Right hindlimb (tissue), 1 donor: ENCODE measurements around the gene SMYD3.

Experiments
- DNase-seq: peaks from one replicate; pipeline ENCODE4 v3.0.0-alpha.2; 2018

Gene SMYD3

DNA sequence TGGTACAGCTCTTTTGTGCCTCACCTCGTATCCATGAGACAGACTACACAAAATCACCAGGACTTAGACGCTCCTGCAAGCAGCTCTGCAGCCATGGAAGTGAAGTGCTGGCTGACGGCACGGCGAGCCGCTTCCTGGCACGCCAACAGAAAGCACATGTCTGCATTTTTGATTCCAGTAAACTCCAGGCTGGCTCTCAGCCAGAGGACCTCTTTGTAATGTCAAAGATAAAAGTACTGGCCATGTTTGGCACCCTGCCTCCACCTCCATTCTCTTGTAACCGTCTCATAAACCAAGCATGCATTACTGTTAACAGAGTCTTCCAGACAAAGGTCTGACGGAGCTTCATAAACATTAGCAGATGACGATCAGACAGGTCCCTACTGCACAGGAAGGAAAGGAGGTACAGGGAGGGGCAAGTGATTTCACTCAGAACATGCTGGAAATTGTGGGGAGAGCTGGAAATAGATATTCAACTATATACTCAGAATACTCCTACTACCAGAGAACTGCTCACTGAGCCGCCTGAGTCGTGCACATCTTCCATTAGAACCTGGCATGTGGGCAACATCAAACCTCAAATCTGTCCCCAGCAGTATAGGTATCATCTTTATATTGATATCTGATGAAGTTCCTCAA, 632.0 kb downstream of the SMYD3 start:
- peak; percentile 64 for DNase-seq

DNA sequence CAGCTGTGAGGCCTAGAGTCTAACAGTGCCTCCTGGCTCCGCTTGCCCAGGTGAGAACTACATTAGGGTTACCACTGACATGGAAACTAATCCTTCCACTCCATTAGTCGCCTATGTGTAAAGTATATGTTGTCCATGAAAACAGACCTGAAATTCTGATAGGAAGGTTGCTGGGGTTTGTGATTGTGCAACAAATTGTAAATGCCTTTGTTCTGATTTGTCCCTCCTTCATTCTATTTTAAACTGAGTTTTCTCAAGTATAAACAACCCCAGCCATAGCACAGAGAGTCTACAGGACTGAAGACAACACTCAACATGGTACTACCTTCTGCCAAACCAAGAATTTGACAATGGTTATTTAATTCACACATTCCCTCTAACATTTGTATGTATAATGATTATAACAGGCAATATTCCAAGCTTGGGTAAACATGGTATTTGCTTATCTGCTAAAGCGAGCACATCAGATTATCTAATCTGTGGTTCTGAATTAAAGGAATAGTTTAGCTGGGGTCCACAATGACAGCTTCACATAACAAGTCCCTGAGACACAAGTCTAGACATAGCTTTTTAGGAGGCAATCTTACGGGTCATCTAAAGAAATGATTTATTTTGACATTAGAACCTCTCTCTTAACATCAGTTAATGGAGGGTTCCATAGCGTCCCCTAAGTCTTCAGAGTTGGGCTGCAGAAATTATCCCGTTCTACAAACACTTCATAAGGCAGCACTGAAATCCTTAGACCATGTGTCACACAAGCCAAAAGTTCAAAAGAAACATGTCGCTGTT, 633.0 kb downstream of the SMYD3 start:
- no peak for DNase-seq

DNA sequence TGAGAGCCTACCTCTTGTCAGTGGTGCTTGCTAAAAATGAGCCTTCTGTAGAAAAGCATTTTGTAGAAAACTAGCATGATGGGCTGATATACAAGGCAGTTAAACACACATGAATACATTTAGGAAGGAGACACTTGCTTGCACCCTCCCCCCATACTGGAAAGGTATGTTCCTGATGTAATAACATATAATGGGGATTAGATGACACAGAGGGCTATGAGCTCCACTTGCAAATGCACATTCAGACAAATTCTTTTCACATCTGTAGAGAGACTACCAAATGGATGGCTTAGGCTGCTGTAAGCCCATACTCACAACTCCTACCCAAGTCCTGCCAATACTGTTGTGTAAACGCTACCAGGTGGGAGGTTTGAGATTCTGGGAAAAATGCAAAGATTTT, 634.0 kb downstream of the SMYD3 start:
- DNase-seq: no peak

DNA sequence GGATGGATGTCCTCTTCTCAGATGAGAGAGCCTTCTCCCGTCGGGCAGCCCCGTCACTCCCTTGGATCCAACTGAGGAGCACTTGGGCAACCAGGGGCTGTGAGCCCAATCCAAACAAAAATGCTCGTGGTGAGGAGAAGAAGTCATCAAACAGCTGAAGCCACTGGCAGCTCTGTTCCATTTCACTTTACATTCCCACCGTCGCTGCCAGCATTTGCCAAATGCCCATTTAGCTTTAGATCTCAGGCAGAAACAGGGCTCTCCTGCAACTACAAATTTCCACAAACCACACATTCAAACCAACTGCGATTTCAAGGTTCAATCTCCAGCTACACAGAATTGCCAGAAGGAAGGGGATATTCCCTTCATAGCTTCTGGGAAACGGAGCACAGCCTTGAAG, 634.6 kb downstream of the SMYD3 start:
- DNase-seq: no peak

DNA sequence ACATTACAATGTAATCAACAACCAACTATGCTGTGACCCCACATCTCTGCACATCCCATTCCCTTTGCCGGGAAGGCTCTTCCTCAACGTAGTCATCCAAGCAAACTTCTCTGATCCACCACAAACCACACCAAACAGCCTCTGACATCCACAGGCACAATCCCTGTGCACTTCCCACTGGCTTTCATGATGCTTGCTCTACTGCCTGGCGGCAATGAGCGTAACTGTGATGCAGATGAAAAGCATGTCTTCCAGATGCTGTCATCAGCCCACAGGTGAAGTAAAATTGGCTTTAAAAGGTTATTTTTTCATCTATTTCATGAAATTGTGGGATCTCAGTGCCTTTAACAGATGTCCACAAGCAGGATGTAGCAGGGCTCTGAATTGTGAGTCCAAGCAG, 635.2 kb downstream of the SMYD3 start:
- no peak for DNase-seq

DNA sequence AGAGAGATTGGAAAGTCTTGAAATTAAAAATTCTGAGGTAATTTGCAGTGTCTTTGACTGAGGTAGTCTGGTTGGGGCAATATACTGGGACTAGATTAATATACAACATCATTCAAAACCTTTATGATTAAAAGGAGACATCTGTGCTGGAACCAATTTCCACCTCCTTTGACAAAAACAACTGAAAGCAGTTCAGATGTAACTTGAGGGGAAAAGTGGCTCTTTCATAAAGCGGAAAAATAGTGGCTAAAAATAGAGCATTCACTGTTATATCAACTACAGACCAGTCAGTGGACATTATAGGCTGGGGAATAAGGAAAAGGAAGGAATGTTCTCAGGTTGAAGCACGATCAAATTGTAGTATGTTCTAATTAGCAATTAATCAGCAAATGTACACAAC, 635.9 kb downstream of the SMYD3 start:
- no peak for DNase-seq

DNA sequence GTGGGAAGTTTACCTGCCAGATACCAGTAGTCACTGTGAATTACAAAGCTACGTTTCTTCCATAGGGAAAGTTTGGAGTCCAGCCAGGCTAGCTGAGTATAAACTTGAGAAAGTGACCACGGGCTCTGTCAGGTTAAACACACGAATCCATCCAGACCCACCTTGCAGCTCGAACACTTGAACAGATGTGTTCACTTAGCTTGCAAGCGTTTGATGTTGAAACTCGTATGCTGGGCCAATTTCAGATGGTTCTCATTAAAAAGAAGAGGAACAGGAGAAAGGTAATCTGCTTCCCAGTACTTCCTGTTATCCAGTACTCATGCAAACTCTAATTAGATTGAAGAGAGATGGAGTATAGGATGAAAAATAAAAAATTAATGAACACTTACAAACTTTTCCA, 636.4 kb downstream of the SMYD3 start:
- no peak for DNase-seq

DNA sequence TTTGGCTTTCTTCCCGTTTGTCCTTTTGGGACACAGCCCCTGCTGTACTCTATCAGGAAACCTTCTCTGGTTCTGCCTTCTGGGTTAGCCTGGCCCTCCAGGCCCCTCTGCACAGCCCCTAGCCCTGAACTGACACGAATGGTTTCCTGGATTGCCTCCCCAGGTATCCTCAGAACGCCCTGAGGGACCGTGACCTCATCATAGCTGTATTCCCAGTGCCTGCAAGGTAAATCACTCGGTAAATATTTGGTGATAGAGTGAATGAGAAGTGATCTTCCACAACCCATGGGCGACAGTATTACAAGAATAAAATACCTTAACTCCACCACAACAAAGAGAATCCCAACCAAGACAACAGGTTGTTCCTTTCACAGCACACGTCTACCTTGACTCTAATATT, 637.2 kb downstream of the SMYD3 start:
- no peak for DNase-seq

DNA sequence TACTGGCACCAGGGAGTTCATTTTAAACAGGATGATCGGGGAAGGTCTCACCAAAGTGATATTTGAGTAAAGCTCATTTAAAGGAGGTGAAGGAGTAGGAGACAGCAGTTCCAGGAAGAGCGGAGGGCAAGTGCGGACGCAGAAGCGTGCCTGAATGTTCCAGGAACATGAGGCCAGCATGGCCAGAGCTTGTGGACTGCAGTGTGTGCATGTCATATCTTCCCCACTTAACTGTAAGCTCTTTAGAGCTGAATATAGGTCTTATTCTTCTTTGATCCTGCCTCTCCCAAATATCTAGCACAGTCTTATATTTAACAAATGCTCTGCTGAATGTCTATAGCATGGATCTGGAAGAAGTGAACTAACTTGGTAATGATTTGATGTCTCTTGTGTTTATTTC, 639.3 kb downstream of the SMYD3 start:
- no peak for DNase-seq

DNA sequence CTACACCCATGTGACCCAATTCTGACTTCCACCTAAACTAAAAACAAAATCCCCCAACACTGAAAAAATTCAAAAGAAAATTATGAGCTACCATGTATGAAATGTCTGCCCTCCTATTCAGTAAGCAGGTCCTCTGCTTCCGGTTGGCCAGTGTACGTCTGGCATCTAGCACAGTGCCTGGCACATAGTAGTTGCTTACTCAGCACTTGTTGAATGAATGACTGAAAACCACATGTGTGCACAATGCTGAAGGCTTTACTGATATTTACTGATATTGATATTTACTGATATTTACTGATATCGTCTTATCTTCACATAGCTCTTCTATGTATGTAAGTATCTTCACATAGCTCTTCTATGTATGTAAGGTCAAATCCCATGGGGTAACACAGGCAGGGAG, 642.2 kb downstream of the SMYD3 start:
- no peak for DNase-seq

DNA sequence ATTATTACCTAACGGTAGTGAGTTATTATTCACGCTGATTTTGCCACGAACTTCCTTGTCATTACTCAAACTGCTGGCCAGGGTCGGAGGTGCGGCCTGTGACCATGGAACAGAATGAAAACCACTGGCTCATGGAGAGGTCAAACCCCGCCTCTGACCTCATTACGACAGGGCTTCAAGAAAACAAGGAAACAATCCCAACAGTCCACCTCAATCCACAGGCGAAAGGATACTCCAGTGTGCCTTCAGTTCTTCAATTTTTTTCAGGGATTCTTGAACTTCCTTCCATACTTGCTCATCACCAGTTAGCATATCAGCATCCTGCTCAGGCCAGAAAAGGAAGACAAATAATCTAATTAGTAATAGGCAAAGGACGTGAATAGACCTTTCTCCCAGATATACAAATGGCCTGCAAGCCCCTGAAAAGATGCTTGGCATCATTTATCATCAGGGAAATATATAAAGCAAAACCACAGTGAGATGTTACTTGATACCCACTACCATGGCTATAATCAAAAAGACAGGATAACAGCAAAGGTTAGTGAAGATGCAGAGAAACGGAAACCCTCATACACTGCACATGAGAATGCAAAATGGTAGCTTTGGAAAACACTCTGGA, 643.4 kb downstream of the SMYD3 start:
- DNase-seq: no peak

DNA sequence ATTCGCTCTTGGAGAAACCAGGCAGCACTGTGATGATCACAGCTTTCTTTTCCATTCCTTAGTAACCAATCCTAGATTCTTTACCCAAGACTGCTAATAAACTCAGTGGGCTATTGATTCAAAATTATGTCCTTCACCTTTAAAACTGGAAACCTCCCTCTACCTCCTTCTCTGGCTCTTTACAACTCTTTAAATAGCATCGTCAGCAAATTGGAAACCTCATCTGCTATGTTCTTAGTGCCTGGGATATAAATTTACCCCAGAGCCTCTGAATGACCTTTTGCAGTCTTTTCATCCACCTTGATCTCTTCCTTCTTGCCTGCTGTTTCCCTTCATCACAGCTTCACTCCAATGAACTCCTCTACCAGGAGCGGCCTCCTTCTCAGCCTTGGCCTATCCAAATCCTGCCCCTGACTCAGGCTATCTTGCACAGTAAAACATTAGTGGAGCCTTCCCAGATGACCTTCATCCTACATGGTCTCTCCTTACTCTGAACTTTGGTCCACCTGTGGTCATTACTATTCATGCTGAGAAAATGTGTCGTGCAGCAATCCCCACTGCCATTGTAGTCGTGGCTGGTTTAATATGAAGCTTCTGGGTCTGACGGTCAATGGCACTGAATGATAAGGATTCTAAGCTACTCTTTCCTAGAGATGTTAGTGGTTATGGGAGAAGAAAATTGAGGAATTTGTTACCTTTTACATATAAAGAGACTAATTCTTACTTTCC, 644.1 kb downstream of the SMYD3 start:
- DNase-seq: no peak

DNA sequence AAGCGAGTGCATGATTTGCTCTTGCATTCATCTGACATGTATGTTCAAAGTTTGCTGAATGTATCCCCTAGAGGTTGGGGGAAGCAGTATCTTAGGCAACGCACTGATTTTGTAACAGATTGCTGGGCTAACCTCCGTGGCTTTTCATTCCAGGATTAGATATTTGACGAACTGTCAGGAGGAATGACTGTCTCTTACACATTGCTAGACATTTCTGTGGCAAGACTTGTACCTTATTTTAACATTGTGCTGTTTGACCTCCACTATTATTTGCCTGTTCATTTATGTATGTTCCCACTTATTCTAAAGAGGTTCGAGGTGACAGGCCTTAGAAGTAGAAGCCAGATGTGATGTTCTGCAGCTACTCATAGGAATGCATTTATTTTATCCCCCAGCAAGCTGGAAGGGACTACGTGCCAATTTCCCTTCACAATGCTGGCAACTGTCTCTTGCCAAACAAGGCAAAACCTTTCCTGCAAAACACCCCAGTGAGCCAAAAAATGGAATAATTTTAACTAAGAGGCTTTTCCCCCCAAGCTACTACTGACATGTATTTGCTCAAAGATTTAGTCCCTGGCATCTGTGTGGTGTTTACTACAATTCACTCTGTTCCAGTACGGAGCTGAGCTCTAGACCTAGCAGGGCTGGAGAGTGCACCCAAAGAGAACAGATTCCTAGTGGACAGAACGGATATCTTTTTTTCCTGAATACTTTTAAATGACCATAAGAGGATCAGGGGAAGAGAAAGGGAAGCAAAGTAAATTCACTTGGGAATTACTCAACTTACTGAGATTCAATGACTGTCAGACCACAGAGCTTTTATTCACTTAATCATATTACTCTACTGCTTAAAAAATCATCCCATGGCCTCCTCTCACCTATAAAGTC, 646.2 kb downstream of the SMYD3 start:
- no peak for DNase-seq

DNA sequence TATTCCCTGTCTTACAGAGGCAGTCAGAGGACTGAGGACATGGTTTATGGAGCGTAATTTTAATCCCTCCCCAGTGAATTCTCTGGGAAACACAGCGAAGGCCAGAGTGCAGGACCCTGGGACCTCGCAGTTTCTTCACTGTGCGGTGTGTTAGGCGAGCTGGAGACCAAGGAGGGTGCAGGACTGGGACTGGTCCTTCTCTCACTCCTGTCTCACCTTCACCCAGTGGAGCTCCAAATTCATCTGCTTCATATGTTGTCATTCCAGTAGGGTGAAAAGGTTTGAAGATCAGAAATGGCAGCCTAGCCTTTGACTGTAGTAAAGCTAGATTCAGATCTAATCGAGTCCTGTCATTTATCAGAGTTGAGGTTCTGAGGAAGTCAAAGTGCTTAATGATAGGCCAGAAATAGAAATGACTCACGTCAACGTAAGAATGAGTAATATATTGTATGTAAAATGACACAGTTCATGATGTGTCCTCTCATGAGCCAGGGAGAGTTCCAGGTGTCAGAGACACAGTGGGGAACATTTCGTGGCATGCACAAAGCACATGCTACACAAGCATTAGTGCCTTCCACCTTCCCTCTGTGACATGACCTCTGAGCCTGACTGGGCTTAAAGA, 647.5 kb downstream of the SMYD3 start:
- no peak for DNase-seq

DNA sequence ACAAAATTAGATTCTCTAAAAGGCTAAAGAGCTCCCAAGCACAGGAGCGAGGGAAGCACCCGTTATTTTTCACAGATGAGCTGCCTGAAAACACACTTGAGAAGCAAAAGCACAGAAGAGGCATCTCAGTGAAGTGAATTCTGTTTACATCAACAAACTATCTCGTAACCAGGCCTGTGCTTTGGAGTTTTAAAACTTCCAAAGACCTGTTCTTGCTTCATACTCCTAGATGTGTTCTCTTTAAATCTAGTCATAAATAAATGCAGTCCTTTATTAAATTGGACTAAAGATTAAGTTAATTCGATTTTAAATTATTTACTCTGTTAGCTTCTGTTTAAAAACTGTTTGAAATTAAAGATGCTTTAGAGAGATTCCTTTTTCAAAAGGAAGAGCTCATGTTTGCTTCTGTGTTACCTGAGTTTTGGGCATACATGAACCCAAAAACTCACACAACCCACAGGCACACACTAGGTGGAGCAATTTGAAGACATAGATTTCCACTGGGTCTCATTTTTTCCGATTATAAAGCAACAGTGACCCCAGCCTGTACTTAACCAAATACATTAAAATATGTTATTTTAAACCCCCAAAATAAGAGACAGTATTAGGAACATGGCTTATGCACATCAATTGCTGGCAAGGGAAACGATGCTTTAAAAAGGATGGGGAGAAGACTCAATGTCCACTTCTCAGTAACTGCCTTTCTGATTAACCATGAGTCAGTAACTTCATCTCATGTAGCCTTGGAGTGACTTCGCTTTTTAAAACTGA, 648.2 kb downstream of the SMYD3 start:
- DNase-seq: no peak

DNA sequence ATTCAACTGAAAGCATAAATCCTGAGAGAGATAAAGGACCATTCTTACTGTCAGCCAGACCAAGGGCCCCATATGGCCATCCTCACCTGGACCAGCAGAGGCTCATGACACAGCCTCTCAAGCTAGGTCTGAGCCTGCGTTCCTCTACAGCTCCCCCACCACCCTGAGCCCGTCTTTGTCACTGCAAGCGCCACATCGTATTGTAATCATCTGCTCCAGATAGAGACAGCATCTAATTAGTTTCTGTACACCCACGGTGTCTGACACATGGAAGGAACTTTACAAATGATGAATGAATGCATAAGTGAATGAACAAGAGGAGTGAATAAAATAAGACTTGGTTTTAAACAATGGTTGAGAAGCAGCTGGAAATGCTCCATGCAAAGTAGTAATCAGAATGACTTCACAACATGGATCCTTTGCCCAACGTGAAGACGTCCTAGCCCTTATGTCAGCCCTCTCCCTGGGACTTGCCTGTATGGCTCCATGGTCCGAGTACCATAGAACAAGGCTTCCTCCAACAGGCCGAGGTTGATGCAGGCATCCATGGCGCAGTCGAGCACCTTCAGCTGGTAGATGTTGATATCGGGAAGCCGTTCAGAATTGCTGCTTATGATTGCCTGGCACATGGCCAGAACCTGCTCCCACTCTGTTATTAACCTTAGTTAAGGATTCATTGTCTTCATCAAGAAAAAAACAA, 648.9 kb downstream of the SMYD3 start:
- no peak for DNase-seq

DNA sequence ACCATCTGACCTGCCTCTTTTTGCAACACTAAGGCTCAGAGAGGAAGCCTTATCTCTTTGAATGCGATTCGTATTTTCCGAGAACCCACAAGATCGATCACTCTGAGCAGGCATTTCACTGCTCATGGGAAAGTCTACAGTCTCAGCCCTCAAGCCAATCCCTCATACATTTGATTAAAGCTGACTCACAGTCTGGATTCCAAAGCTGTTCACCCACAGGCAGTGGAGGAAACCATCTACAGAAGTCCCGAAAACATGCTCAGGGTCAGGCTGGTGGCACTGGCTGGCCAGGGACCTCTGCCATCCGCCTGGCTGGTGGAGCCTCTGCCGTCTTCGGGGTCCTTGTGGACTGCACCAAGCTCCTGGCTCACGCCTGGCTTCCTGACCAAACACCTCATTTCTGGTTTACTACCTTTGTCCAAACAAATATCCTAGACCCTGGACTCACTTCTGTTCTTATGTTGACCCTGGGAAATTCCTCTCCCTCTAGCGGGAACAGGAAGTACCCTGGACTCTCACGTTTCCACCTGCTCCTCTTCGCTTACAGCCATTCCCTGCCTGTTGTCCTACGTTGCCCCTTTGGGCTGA, 650.0 kb downstream of the SMYD3 start:
- DNase-seq: no peak

DNA sequence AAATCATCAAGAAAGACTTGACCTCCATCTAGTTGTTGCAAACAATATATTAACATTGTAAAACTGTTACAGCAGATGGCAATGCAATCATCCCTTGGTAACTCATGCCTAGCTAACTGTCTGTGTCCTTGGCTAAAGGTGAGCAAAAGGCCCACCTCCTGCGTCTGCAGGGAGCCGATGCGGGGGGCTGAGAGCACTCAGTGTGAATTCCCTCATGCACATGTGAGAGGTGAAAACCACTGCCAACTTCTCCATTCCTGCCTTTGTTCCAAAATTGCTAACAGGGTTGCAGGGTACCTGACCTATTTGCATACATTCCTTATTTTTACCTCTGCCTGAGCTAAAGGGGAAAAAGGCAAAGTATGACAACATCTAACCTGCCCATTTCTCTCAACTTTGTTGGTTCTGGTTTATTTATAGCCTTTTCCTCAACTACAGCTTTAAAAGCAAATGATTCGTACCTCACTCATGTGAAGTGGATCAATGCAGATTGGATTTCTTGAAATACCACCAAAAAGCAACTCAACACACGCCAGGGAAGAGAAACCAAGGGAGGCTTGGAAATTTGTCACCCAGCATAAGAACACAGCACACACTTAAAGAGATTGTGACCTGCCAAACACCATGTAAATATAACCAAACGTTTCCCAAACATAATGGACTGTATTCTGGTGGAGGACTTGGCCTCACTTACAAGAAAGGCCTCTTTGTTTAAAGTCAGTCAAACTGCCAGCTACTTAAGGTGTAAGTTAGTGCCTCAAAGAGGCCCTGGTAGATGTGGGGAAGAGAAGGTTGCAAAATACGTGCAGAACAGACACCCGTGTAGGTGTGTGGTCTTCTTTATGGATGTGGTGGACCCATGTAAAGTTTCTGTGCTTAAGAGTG, 651.0 kb downstream of the SMYD3 start:
- DNase-seq: no peak

DNA sequence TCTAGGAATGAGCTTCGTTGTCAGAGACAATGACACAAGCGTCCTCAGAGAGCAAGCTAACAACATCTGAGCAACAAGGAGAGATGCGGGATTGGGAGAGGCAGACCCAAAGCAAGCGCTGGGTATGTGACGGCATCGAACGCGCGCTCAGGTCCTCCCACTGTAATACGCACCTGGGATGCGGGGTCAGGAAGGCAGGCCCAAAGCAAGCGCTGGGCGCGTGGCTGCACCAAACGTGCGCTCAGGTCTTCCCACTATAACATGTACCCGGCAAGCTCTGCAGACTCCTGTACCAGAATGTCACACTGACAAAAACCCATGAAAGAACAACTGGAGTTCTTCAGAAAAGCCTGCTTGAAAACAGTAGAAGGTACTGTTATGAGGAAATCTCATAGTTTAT, 653.8 kb downstream of the SMYD3 start:
- DNase-seq: no peak
